ENCODE results near the gene WWOX.

Gene WWOX

GRCh38 chr16:79089735-79090284, 990.4 kb downstream of the WWOX start:
- DNase-seq, result no peak

DNA sequence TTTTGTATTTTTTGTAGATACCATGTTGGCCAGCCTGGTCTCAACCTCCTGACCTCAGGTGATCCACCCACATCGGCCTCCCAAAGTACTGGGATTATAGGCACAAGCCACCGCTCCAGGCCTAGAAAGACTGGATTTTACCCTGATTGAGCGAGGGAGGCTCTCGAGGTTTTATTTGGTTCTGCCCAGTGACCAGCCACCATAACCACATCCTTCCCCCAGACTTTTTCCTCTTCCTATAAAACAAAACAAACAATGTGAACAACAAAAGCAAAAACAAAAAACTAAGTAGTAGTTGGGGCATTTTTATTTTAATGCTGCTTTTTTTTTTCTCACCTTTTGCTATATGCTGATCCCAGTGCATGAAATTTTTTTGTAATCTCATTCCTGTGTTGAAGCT, 991.5 kb downstream of the WWOX start:
- no peak for DNase-seq

- DNase-seq, result no peak
Measured at GRCh38 chr16:79092846-79093245, 993.4 kb downstream of the WWOX start.

DNA sequence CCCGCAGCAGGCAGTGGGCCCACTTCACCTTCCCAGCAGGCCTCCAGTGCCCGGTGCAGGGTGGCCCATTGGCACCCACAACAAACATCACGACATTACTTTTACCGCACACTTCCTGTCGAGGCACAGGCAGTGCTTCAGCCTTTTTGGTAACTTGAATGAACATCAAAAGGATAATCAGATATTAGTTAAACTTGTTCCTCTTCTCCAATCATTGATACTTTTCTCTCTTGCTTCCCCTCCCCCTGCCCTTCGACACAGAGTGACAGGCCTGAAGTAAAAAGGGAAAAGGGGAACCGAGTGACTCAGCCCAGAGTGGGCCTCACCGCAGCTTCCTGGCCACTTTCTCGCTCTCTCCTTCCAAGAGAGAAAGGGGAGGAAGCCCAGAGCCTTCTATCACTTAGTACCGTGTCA, 994.1 kb downstream of the WWOX start:
- DNase-seq, result no peak

GRCh38 chr16:79096246-79096645, 996.8 kb downstream of the WWOX start:
- no peak for DNase-seq

- DNase-seq, result no peak
Measured at GRCh38 chr16:79097166-79097565, 997.7 kb downstream of the WWOX start.

- DNase-seq, result no peak
Measured at GRCh38 chr16:79097771-79098170, 998.3 kb downstream of the WWOX start.

- DNase-seq, result no peak
Measured at GRCh38 chr16:79098907-79099306, 999.5 kb downstream of the WWOX start.

DNA sequence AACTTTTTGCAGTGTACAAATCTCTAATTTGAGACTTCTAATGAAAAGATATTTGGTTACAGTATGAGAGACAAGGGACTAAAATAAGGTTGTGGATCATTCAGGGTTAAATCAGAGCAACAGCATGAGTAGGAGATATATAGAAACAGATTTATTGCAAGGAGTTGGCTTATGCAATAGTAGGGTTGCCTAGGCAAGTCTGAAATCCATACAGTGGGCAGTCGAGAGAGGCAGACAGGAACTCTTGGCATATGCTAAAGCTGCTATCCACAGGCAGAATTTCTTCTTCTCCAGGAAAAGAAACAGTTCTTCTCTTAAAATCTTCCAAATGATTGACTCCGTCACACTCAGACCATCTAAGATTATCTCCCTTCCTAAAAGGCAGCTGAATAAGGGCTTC, 1000.3 kb downstream of the WWOX start:
- no peak for DNase-seq

DNA sequence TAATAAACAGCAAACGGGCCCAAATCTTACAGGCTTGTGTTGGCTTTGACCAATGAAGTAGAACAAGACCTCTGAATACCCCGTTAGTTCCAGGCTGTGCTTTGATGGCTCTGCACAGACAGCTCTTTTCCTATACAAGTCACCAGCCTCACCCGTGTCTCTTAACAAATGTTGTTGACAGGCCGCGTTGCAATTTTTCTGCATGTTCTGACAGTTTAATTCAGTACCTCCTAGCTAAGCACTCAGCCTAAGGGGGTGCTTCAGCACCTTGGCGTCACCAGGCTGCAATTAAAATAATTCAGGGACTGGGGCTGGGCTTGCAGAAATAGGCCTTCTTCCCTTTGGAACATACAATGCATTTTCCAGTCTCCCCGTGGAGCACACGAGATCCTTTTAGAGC, 1001.0 kb downstream of the WWOX start:
- no peak for DNase-seq

- no peak for DNase-seq
Measured at GRCh38 chr16:79101491-79101890, 1002.0 kb downstream of the WWOX start.

DNA sequence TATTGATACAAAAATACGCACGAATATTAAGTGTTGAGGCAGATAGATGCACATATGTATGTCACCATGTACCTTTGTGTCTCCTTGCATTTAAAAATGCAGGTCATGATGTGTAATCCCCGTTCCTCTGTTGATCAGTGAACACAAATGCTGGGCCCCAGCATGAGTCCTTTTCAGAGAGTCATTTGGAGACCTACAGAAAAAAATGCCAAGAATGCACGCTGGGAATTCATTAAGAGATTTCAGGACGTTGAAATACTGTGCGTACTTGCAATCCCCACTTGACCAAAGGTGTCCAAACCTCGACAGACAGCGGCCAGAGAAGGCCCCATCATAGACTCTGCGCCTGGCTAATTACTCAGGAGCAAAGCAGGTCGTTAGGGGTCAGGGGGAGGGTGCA, 1005.1 kb downstream of the WWOX start:
- DNase-seq, result no peak

GRCh38 chr16:79107301-79107700, 1007.8 kb downstream of the WWOX start:
- no peak for DNase-seq

GRCh38 chr16:79109771-79110170, 1010.3 kb downstream of the WWOX start:
- no peak for DNase-seq

GRCh38 chr16:79110242-79110641, 1010.8 kb downstream of the WWOX start:
- DNase-seq, result no peak

DNA sequence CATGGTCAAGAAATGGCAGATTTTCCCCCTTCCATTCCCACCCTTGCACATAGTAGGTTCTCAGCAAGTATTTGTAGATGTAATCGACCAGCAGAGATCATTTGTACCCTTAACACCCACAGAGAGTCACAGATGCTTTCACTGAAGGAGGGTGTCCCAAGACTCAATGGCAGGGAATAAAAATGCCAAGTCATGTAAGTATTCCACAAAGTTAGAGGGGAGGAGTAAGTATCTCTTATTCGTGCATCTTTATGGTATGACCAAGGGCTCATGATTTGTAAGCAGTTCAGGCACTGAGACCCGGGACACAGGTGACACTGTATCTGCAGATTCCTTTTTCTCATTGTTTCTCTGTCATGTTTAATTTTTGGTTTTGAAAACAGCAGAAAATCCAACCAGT, 1011.5 kb downstream of the WWOX start:
- no peak for DNase-seq

- no peak for DNase-seq
Measured at GRCh38 chr16:79112462-79112861, 1013.0 kb downstream of the WWOX start.

DNA sequence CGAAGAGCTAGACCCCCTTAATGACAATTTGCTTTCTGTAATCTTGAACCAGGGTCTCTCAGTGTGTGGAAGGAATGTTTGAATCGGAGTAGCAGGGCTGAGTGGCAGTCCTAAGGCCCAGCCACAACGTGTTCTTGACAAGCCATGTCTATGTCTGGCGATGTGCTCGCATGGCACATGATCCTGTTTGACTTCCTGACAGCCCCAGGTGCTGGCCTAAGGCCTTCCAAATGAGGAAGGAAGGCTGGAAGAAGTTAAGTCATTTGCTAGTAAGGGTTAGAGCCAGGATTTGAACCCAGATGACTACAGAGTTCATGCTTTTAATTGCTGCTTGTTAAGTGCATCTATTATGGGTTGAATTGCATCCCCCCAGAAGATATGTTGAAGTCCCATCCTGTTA, 1014.4 kb downstream of the WWOX start:
- no peak for DNase-seq

- no peak for DNase-seq
Measured at GRCh38 chr16:79114759-79115158, 1015.3 kb downstream of the WWOX start.

DNA sequence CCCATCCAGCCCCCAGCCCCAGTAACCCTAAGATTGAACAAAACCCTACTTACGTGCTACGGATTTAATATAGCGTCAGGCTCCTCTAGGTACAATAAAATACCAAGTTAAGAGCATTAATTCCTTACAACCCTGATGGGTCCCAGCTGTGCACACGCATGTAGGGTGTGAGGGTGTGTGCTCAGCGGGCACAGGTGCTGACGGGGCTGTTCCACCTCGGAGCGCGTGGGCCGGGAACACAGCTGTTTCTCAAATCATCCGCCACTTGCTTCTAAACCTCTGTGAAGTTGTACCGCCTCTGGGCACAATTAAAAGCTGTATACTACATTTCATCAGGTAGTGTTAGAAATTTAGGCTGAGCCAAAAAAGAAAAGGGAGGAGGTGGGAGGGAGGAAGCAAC, 1022.5 kb downstream of the WWOX start:
- DNase-seq, result no peak

- DNase-seq, result no peak
Measured at GRCh38 chr16:79122343-79122742, 1022.9 kb downstream of the WWOX start.

GRCh38 chr16:79124016-79124756, 1024.7 kb downstream of the WWOX start:
- DNase-seq, result no peak

DNA sequence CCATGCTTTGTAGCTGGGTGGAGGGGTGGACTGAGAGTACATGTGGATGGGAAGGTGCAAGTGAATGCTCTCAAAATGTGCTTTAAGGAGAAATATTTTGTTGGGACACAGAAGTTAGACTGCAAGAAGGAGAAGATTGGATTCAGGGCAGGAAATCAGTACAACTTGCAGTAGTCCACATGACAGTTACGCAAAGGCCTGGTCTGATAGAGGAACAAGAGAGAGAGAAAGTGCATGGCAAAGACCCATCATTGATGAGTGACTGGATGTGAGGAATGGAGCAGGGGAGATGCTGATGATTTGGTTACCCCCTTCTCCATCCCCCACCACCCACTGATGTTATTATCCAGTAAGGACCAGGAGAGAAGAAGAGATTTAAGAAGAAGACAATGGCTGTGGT, 1028.3 kb downstream of the WWOX start:
- no peak for DNase-seq

DNA sequence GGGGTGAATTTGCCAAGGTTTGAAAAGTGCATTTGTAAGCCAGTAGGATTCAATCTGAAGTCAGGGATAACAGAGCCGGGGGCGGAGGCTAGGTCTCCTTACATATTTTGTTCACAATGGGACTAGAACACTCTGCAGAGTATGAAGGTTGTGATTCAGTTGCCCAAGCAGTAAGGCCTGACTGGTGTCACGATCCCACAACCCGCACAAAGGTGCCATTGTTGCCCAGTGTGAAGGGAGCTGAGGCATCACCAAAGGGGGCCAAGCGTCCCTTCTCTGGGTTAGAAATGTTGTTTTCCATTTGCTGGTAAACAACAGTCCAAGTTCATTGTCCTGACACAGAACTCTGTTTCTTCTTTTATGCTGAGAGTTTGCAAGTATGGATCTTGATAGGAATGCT, 1029.3 kb downstream of the WWOX start:
- DNase-seq, result no peak

DNA sequence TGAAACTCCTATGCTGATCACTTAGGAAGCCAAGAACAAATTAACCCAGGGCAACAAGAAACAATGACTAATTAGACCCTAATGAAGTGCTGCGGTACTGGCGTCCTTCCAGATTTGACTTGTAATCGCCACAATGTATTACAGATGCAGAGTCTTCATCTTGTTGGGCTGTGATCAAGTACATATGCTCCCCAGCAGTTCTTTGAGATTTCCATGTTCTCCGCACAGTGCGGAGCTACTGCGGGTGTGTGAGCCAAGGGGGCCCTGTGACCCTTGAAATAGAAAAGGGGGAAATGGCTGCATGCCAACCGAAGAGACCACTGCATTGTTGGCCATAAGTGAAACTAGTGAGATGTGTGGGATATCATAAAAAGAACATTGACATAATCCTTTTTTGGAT, 1031.2 kb downstream of the WWOX start:
- DNase-seq, result peak in 1 of 2 experiments; percentile 14

Measured in NCI-H524 (cell line).